Suprapubic skin (tissue), 4 donors: ENCODE measurements around the gene KRTAP21-2.

Experiments used
- CTCF ChIP-seq, 2 donors: fragments of 200-600 bp in 1 of 2; fragments of 450-650 bp in 1 of 2; sonication (generic) in 1 of 2; IDR thresholded peaks; one replicate each; pipeline ENCODE4 v1.5.1; 2016 to 2019; ENCODE audit warnings: antibody characterized with exemption in 2 of 2, mild to moderate bottlenecking in 1 of 2, moderate library complexity in 1 of 2
- EP300 ChIP-seq: sonication (generic); formaldehyde crosslinking; IDR thresholded peaks from one replicate; pipeline ENCODE4 v1.6.1; 2017; ENCODE audit warnings: antibody characterized with exemption
- POLR2A ChIP-seq, 2 donors: fragments of 450-650 bp; IDR thresholded peaks; one replicate each; pipeline ENCODE4 v1.6.1; 2017; ENCODE audit warnings: antibody characterized with exemption in 2 of 2, mild to moderate bottlenecking in 2 of 2, moderate library complexity in 2 of 2
- POLR2AphosphoS5 ChIP-seq, 3 donors: sonication (generic); formaldehyde crosslinking; IDR thresholded peaks; one replicate each; pipeline ENCODE4 v1.6.1; 2017; ENCODE audit warnings: antibody characterized with exemption in 3 of 3

GRCh38 chr21:30714946-30715345 is 32.1 kb downstream of the KRTAP21-2 start:
- TF ChIP-seq POLR2AphosphoS5 (IDR thresholded peaks at IDR 0.05) (no peak), CTCF (IDR thresholded peaks at IDR 0.05) (no peak), POLR2A (IDR thresholded peaks at IDR 0.05) (no peak), EP300 (no peak)
